AG08395 (cell line): ENCODE data around the gene MAML3.
"Not testable (repeated sequence)": the region's sequence is repeated elsewhere in the genome, so short reads cannot be mapped to it uniquely, and the experiment has no call there.

Source experiments
- DNase-seq: peaks from one replicate; pipeline ENCODE4 v3.0.0; 2012; ENCODE audit warnings: mixed read lengths, low spot score

Gene MAML3

GRCh38 chr4:139961344-139961946 lies 192.5 kb downstream of the MAML3 start:
- DNase-seq = no peak

GRCh38 chr4:139959396-139959795 lies 194.6 kb downstream of the MAML3 start:
- no peak for DNase-seq

DNA sequence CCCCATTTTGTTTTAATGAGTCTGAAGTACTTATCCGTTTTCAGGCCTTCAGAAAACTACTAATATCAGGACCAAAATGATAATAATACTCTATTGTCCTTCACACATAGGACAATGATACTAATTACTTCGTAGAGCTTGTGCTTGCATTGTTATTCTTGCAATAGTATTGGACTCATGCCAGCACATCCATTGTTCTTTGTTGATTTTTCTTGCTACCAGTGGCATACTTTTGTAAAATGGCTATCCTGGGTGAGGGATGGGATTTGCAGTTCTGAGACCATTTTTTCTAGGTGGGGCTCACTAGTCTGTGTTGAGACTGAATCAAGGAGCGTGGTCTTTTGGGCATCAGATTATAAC lies 195.3 kb downstream of the MAML3 start:
- DNase-seq = no peak

DNA sequence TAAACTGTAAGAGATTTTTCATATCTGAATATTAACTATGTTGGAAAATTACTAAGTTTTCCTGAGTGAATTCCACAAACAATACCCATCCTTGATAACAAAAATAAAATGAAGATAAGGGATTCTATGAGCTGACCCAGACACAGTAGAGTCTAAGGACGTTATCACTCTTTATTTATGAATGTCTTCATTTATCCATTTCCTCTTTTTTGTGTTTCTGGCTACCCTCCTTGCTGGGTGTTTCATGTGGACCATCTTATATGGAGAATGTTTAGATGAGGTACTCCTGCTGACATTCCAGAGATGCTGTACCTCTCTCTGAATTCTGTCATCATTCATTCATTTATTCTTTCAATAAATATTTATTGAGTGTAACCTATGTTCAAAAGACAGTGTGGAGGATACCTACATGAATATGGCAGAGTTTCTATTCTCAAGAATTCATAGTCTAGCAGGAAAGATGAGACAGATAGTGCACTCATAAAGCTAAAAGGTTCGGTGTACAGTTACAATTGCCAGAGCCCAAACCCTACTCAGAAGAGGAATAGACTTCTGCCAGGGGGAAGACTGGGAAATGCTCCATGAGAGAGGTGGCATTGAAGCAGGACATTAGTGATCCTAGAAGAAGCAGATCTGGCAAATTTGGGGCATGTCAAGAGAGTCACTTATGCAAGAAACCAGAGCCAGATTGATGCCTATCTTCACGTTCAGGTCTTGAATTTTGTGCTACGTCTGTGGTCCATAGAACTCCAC lies 195.8 kb downstream of the MAML3 start:
- DNase-seq = no peak

GRCh38 chr4:139957065-139957464 lies 196.9 kb downstream of the MAML3 start:
- no peak for DNase-seq

GRCh38 chr4:139956507-139957017 lies 197.4 kb downstream of the MAML3 start:
- DNase-seq = peak; percentile 10

DNA sequence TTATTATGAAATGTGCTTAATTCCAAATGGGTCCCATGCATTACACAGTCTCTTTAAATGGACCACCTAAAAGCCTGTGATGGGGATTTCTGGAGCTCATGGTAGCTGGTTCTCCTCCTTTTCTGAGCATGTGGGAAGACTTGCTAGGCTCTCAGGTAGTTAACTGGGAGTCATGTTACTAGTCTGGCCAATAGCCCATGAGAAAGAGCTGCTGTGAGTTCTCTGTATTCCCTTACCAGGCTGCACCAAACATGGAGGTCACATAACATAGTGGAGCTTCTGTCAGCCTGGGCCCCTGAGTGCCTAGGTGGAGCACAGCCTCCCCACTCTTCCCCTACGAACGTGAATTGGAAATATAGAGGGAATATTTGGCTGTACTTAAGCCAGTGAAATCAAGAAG lies 198.4 kb downstream of the MAML3 start:
- DNase-seq = no peak

GRCh38 chr4:139954512-139954911 lies 199.5 kb downstream of the MAML3 start:
- DNase-seq = no peak

- peak; percentile 55 for DNase-seq
These were observed 203.0 kb downstream of the MAML3 start for GRCh38 chr4:139951021-139951420.

DNA sequence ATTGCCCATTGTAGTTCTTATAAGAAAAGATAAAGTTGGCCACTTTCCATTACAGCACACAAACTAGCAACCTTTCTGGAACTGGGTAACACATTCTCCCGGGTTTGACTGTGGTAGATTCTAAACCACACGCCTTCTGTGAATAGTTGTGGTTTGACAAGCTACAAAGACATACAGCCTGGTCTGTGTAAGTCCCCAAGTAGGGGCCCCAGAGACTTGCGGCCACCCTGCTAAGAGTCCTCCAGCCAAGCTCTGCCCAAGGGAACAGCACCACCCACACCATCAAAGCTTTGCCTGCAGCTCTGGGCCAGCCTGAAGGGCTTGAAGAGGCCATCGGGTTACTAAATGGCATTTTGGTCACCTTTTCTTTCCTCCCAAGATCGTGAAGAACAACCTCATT lies 203.4 kb downstream of the MAML3 start:
- peak; percentile 40 for DNase-seq

GRCh38 chr4:139944916-139945315 lies 209.1 kb downstream of the MAML3 start:
- not testable (repeated sequence) for DNase-seq

- no peak for DNase-seq
These were observed 210.7 kb downstream of the MAML3 start for GRCh38 chr4:139943277-139943676.

GRCh38 chr4:139942241-139942640 lies 211.7 kb downstream of the MAML3 start:
- no peak for DNase-seq

GRCh38 chr4:139940600-139940999 lies 213.4 kb downstream of the MAML3 start:
- DNase-seq = no peak

DNA sequence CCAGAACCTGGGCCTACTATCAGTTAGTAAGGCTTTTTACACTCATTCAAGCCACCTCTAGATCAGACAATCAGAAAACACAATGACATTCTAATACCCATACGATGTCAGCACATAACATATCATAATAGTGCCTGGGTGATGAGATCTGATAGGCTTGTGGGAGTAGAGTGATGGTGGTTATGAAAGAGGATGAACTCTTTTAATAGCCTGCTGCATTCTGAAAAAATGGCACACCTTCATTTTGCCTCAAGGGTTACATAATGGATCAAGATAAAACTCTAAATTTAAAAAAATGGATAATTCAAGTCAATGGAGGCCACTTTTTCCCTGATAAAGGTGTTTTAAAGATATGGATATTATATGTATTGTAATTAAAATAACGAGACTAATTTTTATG lies 215.6 kb downstream of the MAML3 start:
- DNase-seq = no peak

DNA sequence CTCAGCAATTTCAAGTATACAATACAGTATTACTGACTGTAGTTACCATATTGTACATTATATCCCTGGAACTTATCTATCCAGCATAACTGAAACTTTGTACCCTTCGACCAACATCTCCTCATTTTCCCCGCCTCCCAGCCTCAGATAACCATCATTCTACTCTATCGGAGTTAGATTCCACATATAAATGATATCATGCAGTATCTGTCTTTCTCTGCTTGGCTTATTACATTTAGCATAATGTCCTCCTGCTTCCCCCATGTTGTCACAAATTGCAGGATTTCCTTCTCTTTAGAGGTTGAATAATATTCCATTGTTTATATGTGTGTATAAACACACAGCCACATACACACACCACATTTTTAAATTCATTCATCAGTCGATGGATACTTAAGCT lies 218.1 kb downstream of the MAML3 start:
- no peak for DNase-seq

DNA sequence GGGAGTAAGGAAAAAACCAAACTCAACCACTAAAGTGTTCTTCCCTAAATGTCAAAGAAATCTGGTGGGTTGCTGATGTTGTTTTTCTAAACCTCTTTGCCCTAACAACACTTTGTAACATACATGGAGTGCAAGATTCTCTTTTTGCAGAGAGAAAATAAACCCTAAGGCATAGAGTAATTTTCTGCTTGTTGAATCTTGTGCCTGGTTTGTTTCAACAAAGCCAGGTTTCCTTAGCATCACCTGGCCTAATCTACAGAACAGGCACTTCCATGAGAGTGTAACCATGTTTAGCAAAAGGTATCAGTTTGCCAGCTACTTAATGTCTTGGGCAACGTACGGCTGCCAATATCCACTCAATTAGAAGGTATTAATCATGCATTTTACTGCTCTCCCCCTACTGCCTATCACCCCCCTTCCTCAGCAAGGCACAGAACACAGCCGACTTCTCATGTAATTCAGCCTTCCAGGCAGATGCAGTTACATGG lies 219.2 kb downstream of the MAML3 start:
- no peak for DNase-seq

DNA sequence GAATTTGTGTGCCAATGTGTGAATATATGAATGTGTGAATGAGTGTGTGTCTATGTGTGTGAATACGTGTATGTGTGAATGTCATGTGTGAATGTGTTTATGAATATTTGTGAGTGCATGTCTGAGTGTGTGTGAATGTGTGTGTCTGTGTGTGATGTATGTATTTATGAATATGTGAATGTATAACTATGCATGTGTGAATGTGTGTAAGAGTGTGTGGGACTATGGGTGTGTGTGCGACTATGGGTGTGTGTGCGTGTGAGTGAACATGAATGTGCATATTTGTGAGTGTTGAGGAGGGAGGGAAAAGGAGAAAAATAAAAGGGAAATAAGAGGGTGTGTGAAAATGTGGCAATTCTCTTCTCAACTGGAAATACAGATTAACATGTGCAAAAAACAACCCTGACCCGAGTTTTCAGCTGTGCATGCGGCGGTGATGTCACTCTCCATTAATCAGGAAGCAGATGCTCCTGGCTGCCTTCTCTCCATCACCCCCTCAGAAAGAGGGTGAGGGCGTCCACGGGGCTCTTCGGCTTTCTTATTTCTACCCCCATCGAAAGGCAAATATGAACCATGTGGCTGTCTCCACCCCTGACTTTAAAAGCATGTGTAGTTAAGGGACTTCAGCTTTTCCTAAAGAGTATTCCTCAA lies 219.8 kb downstream of the MAML3 start:
- peak; percentile 46 for DNase-seq

DNA sequence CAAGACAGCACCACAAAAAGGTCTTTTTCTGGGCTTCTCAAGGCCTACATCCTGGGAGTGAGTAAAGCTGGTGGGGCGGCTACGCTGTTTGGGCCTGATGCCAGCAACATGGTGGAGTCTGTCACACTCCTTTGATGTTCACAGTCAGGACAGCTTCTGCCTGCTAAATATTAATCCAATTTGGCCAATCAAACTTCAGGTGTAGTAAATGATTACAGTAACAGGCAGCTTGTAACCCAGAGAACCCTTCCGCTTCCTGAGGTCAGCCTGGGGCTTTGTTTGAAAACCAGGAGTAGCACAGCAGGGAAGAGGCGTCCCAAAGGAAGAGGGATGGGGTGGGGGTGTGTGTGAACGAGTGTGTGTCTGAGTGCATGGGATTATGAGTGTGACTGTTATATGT lies 220.4 kb downstream of the MAML3 start:
- DNase-seq = no peak

DNA sequence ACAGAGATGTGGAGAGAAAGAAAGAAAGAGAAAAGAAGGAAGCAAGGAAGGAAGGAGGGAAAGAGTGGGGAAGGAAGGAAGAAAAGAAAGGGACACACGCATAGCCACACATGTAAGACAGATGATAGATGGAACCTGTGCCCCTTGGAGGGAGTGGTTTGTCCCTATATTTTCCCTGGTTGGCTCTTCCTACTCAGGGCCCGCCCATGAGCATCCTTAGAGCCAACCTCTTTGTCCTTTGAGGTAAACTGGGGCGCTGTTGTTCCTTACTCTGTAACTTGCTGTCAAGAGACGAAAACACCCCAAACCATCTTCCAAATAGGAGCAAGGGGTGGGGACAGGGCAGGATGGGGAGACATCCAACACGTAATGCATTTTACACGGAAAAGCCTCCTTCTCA lies 220.9 kb downstream of the MAML3 start:
- DNase-seq = no peak

GRCh38 chr4:139924782-139925181 lies 229.2 kb downstream of the MAML3 start:
- DNase-seq = no peak

GRCh38 chr4:139922406-139923024 lies 231.5 kb downstream of the MAML3 start:
- DNase-seq = peak; percentile 57
